AG10803 (cell line): Measurements from ENCODE around the gene SPNS2.

ENCODE experiments used
- DNase-seq: peaks from one replicate; pipeline ENCODE4 v3.0.0; 2010; ENCODE audit warnings: low read depth
- H3K4me3 ChIP-seq: 2 replicates; pipeline ENCODE4 v1.5.1; 2011; ENCODE audit warnings: mild to moderate bottlenecking, low read length, control low read depth
- TF ChIP-seq, protein P1 (sequence below): conservative IDR thresholded peaks from 2 replicates; pipeline ENCODE4 v1.5.1; 2011; ENCODE audit warnings: mild to moderate bottlenecking, low read length, control low read depth, inconsistent platforms

The SPNS2 gene

DNA sequence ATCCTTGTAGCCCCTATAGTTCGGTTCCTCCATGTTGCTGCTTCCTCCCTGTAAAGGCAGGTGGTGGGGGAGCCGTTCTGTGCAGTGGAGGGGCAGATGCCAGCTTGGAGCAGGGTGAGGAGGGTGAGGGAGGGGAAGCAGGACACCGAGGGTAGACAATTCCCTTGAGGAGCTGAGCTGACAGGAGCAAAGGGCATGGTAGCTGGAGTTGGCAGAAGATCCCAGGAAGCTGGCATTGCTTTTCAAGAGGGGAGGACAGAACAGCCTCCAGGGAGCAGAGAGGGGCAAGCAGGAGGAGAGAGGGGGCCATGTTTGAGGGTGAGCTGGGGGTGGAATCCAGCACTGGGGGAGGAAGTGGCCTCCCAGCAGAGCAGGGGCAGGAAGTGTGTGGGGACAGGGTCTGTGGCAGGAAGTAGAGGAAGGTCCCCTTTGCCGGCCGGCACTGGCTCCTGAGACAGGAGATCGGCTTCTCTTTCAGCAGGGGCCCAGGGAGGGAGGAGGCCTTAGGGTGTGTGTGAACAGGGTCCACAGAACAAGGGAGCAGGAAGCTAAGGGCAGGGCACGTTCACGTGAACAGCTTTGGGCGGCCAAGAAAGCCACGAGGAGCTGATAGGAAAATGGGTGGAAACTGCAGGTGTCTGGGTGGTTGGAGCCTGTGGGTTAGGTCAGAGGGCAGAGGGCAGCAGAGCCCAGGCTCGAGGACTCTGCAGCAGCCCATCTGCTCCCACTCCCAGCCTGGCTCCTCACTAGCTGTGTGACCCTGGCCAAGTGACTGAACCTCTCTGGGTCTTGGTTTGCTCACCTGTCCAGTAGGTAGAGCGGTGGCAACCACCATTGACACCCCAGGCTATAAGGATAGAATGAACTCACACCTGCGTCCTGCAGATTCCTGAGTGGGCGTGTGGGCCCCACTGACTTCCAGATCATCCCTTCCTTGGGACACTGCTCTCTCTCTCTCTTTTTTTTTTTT lies 17.5 kb upstream of the SPNS2 start:
- H3K4me3 ChIP-seq, result no peak overlapping the region
- TF ChIP-seq, protein P1, sequence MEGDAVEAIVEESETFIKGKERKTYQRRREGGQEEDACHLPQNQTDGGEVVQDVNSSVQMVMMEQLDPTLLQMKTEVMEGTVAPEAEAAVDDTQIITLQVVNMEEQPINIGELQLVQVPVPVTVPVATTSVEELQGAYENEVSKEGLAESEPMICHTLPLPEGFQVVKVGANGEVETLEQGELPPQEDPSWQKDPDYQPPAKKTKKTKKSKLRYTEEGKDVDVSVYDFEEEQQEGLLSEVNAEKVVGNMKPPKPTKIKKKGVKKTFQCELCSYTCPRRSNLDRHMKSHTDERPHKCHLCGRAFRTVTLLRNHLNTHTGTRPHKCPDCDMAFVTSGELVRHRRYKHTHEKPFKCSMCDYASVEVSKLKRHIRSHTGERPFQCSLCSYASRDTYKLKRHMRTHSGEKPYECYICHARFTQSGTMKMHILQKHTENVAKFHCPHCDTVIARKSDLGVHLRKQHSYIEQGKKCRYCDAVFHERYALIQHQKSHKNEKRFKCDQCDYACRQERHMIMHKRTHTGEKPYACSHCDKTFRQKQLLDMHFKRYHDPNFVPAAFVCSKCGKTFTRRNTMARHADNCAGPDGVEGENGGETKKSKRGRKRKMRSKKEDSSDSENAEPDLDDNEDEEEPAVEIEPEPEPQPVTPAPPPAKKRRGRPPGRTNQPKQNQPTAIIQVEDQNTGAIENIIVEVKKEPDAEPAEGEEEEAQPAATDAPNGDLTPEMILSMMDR, result no peak
- no peak for DNase-seq

DNA sequence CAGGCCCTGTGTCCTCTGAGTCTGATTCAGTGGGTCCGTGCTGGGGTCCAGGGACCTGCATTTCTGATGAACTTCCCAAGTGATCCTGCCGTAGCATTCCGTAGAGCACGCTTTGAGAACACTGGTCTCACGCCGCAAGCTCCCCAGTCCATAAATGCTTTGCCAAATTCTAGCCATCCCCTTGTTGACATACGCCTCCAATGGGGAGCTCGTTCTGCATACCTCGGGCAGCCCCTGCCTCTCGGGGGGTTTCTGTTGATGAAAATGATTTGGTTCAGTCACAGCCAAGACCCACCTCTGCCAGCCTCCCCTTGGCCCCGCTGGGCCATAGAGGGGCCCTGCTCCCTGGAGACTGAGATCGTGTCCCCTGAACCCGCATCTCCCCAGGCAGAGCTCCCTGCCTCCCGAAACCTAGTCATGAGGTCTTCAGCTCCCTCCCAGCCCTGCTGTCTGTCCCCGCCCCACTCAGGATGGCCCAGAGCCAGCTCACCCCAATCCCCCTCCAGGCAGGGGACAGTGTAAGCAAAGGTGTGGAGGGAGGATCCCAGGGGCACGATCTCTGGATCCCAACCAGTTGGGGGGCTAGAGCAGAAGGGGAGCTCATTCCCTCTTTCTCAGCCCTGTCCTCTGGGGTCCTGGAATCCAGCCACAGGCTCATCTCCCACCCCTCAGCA lies 16.2 kb upstream of the SPNS2 start:
- DNase-seq, result no peak
- TF ChIP-seq, protein P1, result no peak
- H3K4me3 ChIP-seq, result no peak overlapping the region

DNA sequence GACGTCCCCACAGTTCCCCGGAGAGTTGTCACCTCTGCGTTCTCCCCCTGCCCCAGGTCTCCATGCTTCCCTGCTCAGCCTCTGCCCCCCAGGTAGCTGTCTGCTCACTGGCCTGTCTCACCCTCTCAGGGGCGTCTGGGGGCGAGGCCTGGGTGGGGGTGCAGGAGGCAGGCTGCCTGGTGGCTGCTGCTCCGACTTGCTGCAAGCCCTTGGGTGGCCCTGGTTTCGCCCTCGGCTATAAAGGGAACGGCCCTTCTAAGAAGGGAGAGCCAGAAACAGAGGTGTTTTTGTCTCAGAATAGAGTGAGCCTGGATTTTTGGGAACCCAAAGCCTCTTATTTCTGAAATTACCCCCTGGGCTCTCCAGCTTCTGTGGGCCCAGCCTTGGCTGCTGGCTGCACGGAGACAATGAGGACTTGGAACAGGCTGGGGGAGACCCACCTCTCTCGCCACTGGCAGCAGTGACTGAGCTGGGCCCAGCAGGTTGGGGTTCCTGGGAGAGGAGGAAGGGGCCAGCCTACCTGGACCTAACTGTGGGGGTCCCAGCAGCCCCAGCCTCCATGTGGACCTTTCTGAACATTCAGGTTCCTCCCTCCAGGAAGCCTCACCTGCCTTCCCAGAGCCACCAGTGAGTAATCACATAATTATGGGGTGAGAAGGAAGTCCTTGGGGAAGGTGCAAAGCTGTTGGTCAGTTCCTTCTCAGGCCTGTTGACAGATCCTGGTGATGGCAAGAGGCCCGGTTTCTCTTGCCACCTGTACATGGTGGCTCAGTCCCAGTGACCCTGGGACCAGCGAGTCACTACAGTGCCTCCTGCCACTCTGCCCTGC lies 15.5 kb upstream of the SPNS2 start:
- TF ChIP-seq, protein P1, result no peak
- H3K4me3 ChIP-seq, result no peak overlapping the region
- no peak for DNase-seq

DNA sequence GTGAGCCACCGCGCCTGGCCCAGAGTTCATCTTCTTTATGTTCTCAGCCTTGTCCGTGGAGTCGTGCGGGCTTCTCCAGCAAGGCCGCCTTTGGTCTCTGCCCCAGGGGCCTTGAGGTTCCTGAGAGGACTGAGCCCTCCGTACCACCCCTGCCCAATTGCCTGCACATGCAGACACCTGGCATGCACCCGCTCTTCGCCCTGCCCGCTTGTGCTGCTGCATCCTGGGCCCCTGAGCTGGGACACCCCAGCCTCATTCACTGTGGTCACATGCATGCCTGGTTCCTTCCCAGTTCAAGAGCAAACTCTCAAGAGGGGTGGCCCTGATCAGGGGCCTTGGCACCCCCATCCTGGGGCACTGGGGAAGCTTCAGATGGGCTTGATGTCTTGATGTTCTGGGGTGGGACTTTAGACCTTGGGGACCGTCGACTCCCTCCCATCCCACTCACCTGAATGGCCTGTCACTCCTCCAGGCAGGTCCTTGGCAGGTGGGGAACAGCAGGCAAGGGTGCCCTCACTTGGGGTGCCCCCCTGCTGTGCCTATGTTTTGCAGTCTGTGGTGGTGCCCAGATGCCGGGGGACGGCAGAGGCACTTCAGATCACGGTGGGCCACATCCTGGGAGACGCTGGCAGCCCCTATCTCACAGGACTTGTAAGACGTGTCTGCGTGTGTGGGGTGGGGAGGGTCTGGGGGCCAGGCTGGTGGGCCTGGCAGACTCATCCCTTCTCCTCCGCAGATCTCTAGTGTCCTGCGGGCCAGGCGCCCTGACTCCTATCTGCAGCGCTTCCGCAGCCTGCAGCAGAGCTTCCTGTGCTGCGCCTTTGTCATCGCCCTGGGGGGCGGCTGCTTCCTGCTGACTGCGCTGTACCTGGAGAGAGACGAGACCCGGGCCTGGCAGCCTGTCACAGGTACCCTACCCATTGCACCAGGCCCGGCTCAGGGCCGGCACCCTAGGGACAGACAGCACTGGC lies 12.7 kb upstream of the SPNS2 start:
- H3K4me3 ChIP-seq, result no peak overlapping the region
- TF ChIP-seq, protein P1, result no peak
- DNase-seq, result no peak

DNA sequence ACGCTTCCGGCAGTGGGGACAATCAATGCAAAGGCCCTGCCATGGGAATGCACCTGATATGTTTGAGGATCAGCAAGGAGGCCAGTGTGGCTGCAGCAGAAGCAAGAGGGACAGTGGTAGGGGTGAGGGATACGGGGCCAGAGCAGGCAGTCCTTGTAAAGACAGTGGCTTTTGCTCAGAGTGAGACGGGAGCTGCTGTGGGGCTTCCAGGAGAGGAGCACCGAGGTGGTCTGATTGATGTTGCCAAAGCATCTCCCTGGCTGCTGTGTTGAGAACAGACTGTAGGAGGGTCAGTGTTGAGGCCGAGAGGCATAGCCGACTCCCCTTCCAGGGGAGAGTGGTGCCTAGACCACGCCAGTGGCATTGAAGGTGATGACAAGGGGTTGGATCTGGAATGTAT lies 11.4 kb upstream of the SPNS2 start:
- H3K4me3 ChIP-seq, result no peak overlapping the region
- TF ChIP-seq, protein P1, result no peak
- DNase-seq, result no peak
